Thoracic aorta (tissue), 2 donors: ENCODE measurements around the gene C6orf62. TPM values are rescaled to one million over a fixed set of nuclear protein-coding genes. Genes with fewer than 3 reads are reported as not detected.

Experiments
- ATAC-seq: fragments of 150-250 bp; one replicate; pipeline ENCODE4 v1.8.0; 2017; ENCODE audit warnings: low read depth; ENCODE audit not compliant: insufficient number of reproducible peaks, low FRiP score
- DNase-seq: peaks from one replicate; pipeline ENCODE4 v3.0.0-alpha.2; 2020; ENCODE audit warnings: low spot score
- H3K27ac ChIP-seq, 2 donors: fragments of 200-600 bp; sonication (generic); 1 replicate in 1 of 2; 2 replicates in 1 of 2; pipeline ENCODE4 v1.5.1; 2016; ENCODE audit warnings: mild to moderate bottlenecking in 2 of 2, moderate library complexity in 2 of 2
- H3K27me3 ChIP-seq: fragments of 200-600 bp; sonication (generic); replicated peaks from 2 replicates; pipeline ENCODE4 v1.6.0; 2016; ENCODE audit warnings: mild to moderate bottlenecking; ENCODE audit not compliant: insufficient read depth
- H3K36me3 ChIP-seq: fragments of 200-600 bp; sonication (generic); one replicate; pipeline ENCODE4 v1.5.1; 2016
- H3K4me1 ChIP-seq, 2 donors: fragments of 200-600 bp; sonication (generic); 1 replicate in 1 of 2; 2 replicates in 1 of 2; pipeline versions ENCODE4 v1.5.1 to v1.6.0; 2016; ENCODE audit warnings: low read depth in 2 of 2, mild to moderate bottlenecking in 1 of 2; ENCODE audit not compliant: control insufficient read depth in 1 of 2
- H3K4me3 ChIP-seq: fragments of 200-600 bp; sonication (generic); 2 replicates; pipeline ENCODE4 v1.5.1; 2016; ENCODE audit warnings: mild to moderate bottlenecking
- H3K9me3 ChIP-seq: fragments of 200-600 bp; sonication (generic); 2 replicates; pipeline ENCODE4 v1.5.1; 2016
- total RNA-seq, 2 donors: library from RNA; depleted of rRNA; stranded (reverse); fragments of >200 nt; gene quantifications; one replicate each; pipeline versions ENCODE4 v1.1.0 to v1.2.3, GENCODE V29; 2016
- TF ChIP-seq, protein P1 (sequence below): fragments of 200-600 bp; sonication (generic); IDR thresholded peaks from one replicate; pipeline ENCODE4 v1.5.1; 2019; ENCODE audit warnings: antibody characterized with exemption

Gene C6orf62
- total RNA-seq, 2 donors from 2014 or later, result 37.6 to 72.2 TPM

DNA sequence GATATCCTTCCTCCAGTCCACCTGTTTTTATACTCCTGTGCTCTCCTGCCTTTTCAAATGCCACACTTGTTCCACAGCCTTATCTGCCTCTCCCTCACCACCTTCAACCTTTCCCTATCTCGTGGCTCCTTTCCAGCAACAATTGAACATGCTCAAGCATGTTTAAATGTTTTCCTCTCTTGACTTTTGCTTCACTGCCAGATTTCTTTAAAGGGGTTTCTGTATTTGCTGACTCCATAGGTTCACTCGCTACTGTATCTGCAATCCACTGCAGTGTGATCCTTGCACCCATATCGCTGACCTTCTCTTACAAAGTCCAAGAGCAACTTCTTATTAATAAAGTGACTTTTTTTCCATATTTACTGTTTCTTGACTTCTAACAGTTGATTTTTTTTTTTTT, 44.6 kb upstream of the C6orf62 start:
- no peaks in the 10 kb centered on the region for H3K27me3 ChIP-seq
- no peaks in the 10 kb centered on the region for H3K9me3 ChIP-seq
- no peak overlapping the region for H3K27ac ChIP-seq
- TF ChIP-seq, protein P1, sequence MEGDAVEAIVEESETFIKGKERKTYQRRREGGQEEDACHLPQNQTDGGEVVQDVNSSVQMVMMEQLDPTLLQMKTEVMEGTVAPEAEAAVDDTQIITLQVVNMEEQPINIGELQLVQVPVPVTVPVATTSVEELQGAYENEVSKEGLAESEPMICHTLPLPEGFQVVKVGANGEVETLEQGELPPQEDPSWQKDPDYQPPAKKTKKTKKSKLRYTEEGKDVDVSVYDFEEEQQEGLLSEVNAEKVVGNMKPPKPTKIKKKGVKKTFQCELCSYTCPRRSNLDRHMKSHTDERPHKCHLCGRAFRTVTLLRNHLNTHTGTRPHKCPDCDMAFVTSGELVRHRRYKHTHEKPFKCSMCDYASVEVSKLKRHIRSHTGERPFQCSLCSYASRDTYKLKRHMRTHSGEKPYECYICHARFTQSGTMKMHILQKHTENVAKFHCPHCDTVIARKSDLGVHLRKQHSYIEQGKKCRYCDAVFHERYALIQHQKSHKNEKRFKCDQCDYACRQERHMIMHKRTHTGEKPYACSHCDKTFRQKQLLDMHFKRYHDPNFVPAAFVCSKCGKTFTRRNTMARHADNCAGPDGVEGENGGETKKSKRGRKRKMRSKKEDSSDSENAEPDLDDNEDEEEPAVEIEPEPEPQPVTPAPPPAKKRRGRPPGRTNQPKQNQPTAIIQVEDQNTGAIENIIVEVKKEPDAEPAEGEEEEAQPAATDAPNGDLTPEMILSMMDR, result no peak
- DNase-seq (no peak), ATAC-seq (no peak)
- no peak overlapping the region for H3K4me3 ChIP-seq
- no peaks in the 10 kb centered on the region for H3K36me3 ChIP-seq
- H3K4me1 ChIP-seq, result no peaks in the 10 kb centered on the region

DNA sequence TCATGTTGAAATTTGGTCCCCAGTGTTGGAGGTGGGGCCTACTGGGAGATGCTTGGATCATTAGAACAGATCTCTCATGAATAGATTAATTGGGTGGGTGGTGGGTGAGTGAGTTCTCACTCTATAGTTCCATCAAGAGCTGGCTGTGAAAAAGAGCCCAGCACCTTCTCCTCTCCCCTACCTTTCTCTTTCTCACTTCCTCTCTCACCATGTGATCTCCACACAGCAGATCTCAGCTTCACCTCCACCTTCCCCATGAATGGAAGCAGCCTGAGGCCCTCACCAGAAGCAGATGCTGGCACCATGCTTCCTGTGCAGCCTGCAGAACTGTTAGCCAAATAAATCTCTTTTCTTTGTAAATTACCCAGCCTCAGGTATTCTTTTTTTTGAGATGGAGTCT, 42.9 kb upstream of the C6orf62 start:
- Histone ChIP-seq H3K27ac (no peak overlapping the region), H3K4me3 (no peak overlapping the region), H3K4me1 (no peaks in the 10 kb centered on the region), H3K9me3 (no peaks in the 10 kb centered on the region), H3K27me3 (no peaks in the 10 kb centered on the region), H3K36me3 (no peaks in the 10 kb centered on the region)
- DNase-seq (no peak), ATAC-seq (no peak)
- TF ChIP-seq, protein P1, result no peak

DNA sequence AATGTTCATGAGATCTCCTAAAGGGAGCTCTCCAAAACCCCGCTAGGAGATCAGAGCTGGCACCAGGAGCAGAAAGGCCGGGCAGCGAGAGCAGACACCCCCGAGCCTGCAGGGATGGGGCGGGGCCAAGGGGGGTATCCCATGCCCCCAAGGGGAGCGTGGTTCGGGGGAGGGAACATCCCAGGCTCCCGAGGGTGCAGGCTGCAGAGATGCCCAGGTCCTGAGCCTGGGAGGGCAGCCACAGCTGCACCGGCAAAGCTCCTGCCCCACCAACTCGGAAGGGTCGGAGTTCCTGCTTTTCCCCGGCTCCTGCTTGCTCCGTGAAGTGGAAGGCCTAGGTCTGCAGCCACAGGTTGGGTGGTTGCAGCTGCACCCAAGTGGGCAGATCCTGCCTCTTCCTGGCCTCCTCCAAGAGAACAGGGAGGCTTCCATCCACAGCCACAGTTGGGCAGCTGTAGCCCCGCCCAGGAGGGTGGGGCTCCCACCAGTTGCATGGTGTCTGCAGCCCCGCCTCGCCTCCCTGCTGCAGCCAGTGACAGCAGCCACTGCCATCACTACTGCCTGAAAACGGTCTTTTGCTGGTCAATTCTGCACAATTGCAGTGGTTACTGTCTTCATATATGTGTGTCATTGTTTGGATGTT, 42.4 kb upstream of the C6orf62 start:
- Histone ChIP-seq H3K27ac (no peak overlapping the region), H3K27me3 (no peaks in the 10 kb centered on the region), H3K4me3 (no peak overlapping the region), H3K4me1 (no peaks in the 10 kb centered on the region), H3K36me3 (no peaks in the 10 kb centered on the region), H3K9me3 (no peaks in the 10 kb centered on the region)
- DNase-seq (no peak), ATAC-seq (no peak)
- TF ChIP-seq, protein P1, result no peak

DNA sequence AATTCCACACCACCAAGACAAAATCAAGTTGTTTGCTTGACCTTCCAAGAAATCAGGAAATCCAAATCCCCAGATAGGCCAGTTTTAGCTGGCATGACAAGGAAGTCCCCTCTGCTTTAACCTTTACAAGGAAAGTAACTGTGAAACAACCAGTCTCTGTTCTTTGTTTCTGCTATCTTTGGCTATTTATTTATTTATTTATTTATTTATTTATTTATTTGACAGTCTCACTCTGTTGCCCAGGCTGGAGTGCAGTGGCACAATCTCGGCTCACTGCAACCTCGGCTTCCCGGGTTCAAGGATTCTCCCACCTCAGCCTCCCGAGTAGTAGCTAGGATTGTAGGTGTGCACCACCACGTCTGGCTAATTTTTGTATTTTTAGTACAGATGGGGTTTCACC, 41.3 kb upstream of the C6orf62 start:
- Histone ChIP-seq H3K9me3 (no peaks in the 10 kb centered on the region), H3K4me1 (no peaks in the 10 kb centered on the region), H3K27ac (no peak overlapping the region), H3K4me3 (no peak overlapping the region), H3K36me3 (no peaks in the 10 kb centered on the region), H3K27me3 (no peaks in the 10 kb centered on the region)
- ATAC-seq (no peak), DNase-seq (no peak)
- TF ChIP-seq, protein P1, result no peak

DNA sequence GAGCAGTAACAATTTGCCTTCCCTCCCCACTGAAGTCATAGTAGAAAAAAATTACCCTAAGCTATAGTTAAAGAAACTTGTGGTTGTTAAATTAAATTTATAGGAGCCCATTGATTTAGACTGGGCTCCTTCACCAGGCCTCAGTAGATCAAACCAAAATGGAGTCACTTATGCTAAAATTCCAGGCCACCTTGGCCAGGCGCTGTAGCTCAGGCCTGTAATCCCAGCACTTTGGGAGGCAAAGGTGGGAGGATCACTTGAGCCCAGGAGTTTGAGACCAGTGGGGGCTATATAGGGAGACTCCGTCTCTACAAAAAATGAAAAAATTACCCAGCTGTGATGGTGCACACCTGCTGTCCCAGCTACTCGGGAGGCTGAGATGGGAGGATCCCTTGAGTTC, 40.8 kb upstream of the C6orf62 start:
- TF ChIP-seq, protein P1, result no peak
- Histone ChIP-seq H3K4me3 (no peak overlapping the region), H3K27ac (no peak overlapping the region), H3K36me3 (no peaks in the 10 kb centered on the region), H3K9me3 (no peaks in the 10 kb centered on the region), H3K4me1 (no peaks in the 10 kb centered on the region), H3K27me3 (no peaks in the 10 kb centered on the region)
- DNase-seq, result no peak
- ATAC-seq, result no peak
